KOPT-K1 (cell line): ENCODE measurements around the gene RAB23.

Source experiments
- H3K27ac ChIP-seq: fragments of 200-600 bp; sonication (generic); 2 replicates; pipeline ENCODE4 v1.5.1; 2016; ENCODE audit warnings: antibody characterized with exemption, mild to moderate bottlenecking, low read depth, low read length; ENCODE audit not compliant: poor library complexity, severe bottlenecking
- H3K36me3 ChIP-seq: fragments of 200-600 bp; sonication (generic); 2 replicates; pipeline ENCODE4 v1.5.1; 2017; ENCODE audit warnings: antibody characterized with exemption, mild to moderate bottlenecking, low read length, moderate library complexity; ENCODE audit not compliant: insufficient read depth
- H3K9me3 ChIP-seq: fragments of 200-600 bp; sonication (generic); 2 replicates; pipeline ENCODE4 v1.5.1; 2017; ENCODE audit warnings: antibody characterized with exemption, low read length, mild to moderate bottlenecking; ENCODE audit not compliant: insufficient read depth, poor library complexity, severe bottlenecking

RAB23 gene

GRCh38 chr6:57141451-57142177 lies 80.5 kb downstream of the RAB23 start:
- H3K27ac ChIP-seq: no peak overlapping the region
- H3K36me3 ChIP-seq: peaks cover 47% of the 10 kb centered on the region
- no peaks in the 10 kb centered on the region for H3K9me3 ChIP-seq

GRCh38 chr6:57138026-57138425 lies 84.1 kb downstream of the RAB23 start:
- Histone ChIP-seq H3K27ac (no peak overlapping the region), H3K9me3 (no peaks in the 10 kb centered on the region), H3K36me3 (peaks cover 67% of the 10 kb centered on the region)

- no peaks in the 10 kb centered on the region for H3K9me3 ChIP-seq
- peaks cover 62% of the 10 kb centered on the region for H3K36me3 ChIP-seq
- H3K27ac ChIP-seq: no peak overlapping the region
These were observed 84.8 kb downstream of the RAB23 start for GRCh38 chr6:57137350-57137749.
